HG02798 (cell line): ENCODE measurements around the gene IL1R2.

Experiments used
- ATAC-seq: cut with Tn5 transposase; IDR thresholded peaks from one replicate; pipeline ENCODE4 v1.9.1; 2021; ENCODE audit warnings: mild to moderate bottlenecking; ENCODE audit not compliant: unreplicated experiment, poor library complexity

IL1R2 gene

GRCh38 chr2:102034683-102035548, 43.2 kb downstream of the IL1R2 start:
- no peak for ATAC-seq

GRCh38 chr2:102037681-102038080, 45.9 kb downstream of the IL1R2 start:
- no peak for ATAC-seq

GRCh38 chr2:102040229-102040628, 48.5 kb downstream of the IL1R2 start:
- ATAC-seq: no peak

- no peak for ATAC-seq
These were observed 49.6 kb downstream of the IL1R2 start for GRCh38 chr2:102041351-102041750.

GRCh38 chr2:102042196-102043081, 50.7 kb downstream of the IL1R2 start:
- no peak for ATAC-seq

- no peak for ATAC-seq
These were observed 51.8 kb downstream of the IL1R2 start for GRCh38 chr2:102043560-102043959.

GRCh38 chr2:102044235-102044896, 52.6 kb downstream of the IL1R2 start:
- no peak for ATAC-seq

- ATAC-seq: no peak
These were observed 53.3 kb downstream of the IL1R2 start for GRCh38 chr2:102044967-102045489.

- ATAC-seq: no peak
These were observed 53.9 kb downstream of the IL1R2 start for GRCh38 chr2:102045697-102046096.

GRCh38 chr2:102046135-102046986, 54.6 kb downstream of the IL1R2 start:
- no peak for ATAC-seq

GRCh38 chr2:102048465-102048864, 56.7 kb downstream of the IL1R2 start:
- no peak for ATAC-seq

GRCh38 chr2:102049756-102050443, 58.1 kb downstream of the IL1R2 start:
- no peak for ATAC-seq

- no peak for ATAC-seq
These were observed 59.2 kb downstream of the IL1R2 start for GRCh38 chr2:102050854-102051391.

GRCh38 chr2:102051692-102052277, 60.0 kb downstream of the IL1R2 start:
- no peak for ATAC-seq

GRCh38 chr2:102052365-102052764, 60.6 kb downstream of the IL1R2 start:
- no peak for ATAC-seq

GRCh38 chr2:102053096-102053495, 61.3 kb downstream of the IL1R2 start:
- ATAC-seq: no peak

GRCh38 chr2:102055346-102055990, 63.7 kb downstream of the IL1R2 start:
- no peak for ATAC-seq

- no peak for ATAC-seq
These were observed 64.4 kb downstream of the IL1R2 start for GRCh38 chr2:102056079-102056581.
